Measurements from ENCODE around the gene S100A5.

The S100A5 gene

GRCh38 chr1:153566414-153567371, 26.0 kb upstream of the S100A5 start (continued):
- TF ChIP-seq ZSCAN18 (tag by site-specific recombination; IDR thresholded peaks at IDR 0.05) (peak; percentile 76; the same call in 1 of the 2 replicates), ZNF600 (tag by site-specific recombination; IDR thresholded peaks at IDR 0.05) (peak; percentile 85), ZNF335 (tag by site-specific recombination; conservative IDR thresholded peaks at IDR 0.05) (peak; percentile 36), ZFP41 (tag by site-specific recombination; IDR thresholded peaks at IDR 0.05; ENCODE audit: borderline replicate concordance) (no peak), ZFP37 (tag by site-specific recombination; IDR thresholded peaks at IDR 0.05) (peak; percentile 79; the same call in 1 of the 2 replicates), MYNN (tag by site-specific recombination; IDR thresholded peaks at IDR 0.05; ENCODE audit: borderline replicate concordance) (peak; percentile 63; the same call in 1 of the 2 replicates), PRDM4 (tag by site-specific recombination; IDR thresholded peaks at IDR 0.05) (0 out of 2 replicates have a peak, but pooled peaks have one; percentile 36), KLF16 (tag by site-specific recombination; IDR thresholded peaks at IDR 0.05) (peak; percentile 86), ZNF548 (tag by site-specific recombination; IDR thresholded peaks at IDR 0.05) (no peak), KLF7 (tag by site-specific recombination; IDR thresholded peaks at IDR 0.05; ENCODE audit: borderline replicate concordance) (peak; percentile 98), ZBTB20 (tag by site-specific recombination; IDR thresholded peaks at IDR 0.05) (peak; percentile 81), KLF8 (tag by site-specific recombination; IDR thresholded peaks at IDR 0.05) (peak; percentile 99), ZNF280C (tag by site-specific recombination; IDR thresholded peaks at IDR 0.05) (no peak), WT1 (tag by site-specific recombination; IDR thresholded peaks at IDR 0.05) (peak; percentile 92), ZBTB8A (tag by site-specific recombination; IDR thresholded peaks at IDR 0.05) (peak; percentile 83), ZBTB26 (tag by site-specific recombination; optimal IDR thresholded peaks at IDR 0.05) (peak; percentile 27), PATZ1 (tag by site-specific recombination; IDR thresholded peaks at IDR 0.05) (peak; percentile 100), ZNF76 (tag by site-specific recombination; IDR thresholded peaks at IDR 0.05; ENCODE audit: borderline replicate concordance, low read depth) (peak; percentile 65), ZNF398 (tag by site-specific recombination; IDR thresholded peaks at IDR 0.05) (peak; percentile 99), SP3 (tag by site-specific recombination; IDR thresholded peaks at IDR 0.05) (peak; percentile 81), CTCF (tag by site-specific recombination; IDR thresholded peaks at IDR 0.05) (no peak), KLF1 (tag by site-specific recombination; IDR thresholded peaks at IDR 0.05) (peak; percentile 100), ZBTB6 (tag by site-specific recombination; IDR thresholded peaks at IDR 0.05) (no peak)
